ENCODE measurements around the gene LIPK.

GRCh38 chr10:88793712-88794299 is 87.8 kb downstream of the LIPK start:
- TF ChIP-seq, protein P1, sequence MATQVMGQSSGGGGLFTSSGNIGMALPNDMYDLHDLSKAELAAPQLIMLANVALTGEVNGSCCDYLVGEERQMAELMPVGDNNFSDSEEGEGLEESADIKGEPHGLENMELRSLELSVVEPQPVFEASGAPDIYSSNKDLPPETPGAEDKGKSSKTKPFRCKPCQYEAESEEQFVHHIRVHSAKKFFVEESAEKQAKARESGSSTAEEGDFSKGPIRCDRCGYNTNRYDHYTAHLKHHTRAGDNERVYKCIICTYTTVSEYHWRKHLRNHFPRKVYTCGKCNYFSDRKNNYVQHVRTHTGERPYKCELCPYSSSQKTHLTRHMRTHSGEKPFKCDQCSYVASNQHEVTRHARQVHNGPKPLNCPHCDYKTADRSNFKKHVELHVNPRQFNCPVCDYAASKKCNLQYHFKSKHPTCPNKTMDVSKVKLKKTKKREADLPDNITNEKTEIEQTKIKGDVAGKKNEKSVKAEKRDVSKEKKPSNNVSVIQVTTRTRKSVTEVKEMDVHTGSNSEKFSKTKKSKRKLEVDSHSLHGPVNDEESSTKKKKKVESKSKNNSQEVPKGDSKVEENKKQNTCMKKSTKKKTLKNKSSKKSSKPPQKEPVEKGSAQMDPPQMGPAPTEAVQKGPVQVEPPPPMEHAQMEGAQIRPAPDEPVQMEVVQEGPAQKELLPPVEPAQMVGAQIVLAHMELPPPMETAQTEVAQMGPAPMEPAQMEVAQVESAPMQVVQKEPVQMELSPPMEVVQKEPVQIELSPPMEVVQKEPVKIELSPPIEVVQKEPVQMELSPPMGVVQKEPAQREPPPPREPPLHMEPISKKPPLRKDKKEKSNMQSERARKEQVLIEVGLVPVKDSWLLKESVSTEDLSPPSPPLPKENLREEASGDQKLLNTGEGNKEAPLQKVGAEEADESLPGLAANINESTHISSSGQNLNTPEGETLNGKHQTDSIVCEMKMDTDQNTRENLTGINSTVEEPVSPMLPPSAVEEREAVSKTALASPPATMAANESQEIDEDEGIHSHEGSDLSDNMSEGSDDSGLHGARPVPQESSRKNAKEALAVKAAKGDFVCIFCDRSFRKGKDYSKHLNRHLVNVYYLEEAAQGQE (IDR thresholded peaks at IDR 0.05; ENCODE audit: borderline replicate concordance): no peak
- TF ChIP-seq, protein P1 (CRISPR knock-in tag; IDR thresholded peaks at IDR 0.05; ENCODE audit: low read depth): no peak
- TF ChIP-seq RFX5 (IDR thresholded peaks at IDR 0.05; ENCODE audit: low read depth, low read length): no peak
- no peak for TF ChIP-seq RAD51 (IDR thresholded peaks at IDR 0.05; ENCODE audit: borderline replicate concordance, low read depth)

All from K562 (cell line).